ENCODE data around the gene RNF215.
"Not testable (repeated sequence)": the region's sequence is repeated elsewhere in the genome, so short reads cannot be mapped to it uniquely, and the experiment has no call there.

The RNF215 gene

DNA sequence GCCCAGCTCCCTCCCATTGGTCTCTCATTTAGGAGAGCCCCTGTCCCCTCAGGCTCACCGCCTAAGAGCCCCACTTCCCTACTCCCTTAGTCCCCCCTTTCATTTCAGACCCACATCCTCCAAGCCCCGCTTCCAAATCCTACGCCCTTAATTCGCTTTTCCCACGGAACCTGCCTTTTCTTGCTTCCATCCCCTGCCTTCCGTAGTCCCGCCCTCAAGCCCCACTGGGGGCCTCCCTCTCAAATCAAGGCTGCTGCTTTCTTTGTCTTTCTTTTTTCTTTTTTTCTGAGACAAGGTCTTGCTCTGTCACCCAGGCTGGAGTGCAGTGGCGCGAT is 30.0 kb downstream of the RNF215 start:
- DNase-seq = no peak

DNA sequence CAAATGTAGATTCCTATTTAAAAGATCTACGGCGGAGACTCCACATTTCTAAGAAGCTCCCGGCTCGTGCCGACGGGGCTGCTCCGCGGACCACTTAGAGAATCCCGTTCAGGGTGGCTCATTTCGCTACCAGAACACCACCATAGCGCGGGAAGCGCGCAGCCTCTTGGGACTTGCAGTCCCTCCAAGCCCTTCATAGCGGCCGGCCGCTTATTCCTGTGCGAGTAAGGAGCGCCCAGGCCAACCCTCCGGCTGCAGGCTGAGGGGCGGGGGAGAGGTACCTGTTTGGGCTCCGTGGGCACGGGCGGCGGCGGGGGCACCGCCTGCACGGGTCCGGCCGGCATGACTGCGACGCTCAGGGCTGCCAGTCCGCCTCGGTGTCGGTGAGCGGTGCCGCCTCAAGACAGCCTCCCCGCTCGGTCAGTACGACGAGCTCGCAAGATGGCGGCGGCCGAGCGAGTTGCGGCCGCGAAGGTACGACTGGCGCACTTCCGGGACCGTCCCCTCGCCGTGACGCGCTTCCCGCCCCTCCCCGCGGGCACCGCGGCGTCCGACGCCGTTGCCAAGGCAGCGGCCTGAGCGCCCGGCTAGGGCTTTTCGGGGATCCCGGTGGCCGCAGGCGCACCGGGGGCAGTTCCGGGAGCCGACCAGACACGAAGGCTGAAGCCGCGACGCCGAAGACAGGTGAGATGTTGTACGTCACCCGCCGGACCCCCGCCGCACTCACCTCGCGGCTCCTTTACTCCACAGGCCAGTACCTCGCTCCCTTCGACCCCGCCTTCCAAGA is 30.6 kb downstream of the RNF215 start, which contains the start of the genes CCDC157 and SF3A1:
Gene CCDC157, plus strand, starts transcription at position 559 of the 787 bp plus-strand sequence. CDS start 8,994 bp downstream, outside the sequence.
Gene SF3A1, minus strand, starts transcription at position 446 of the 787 bp plus-strand sequence. Its CDS starts 102 bp downstream, at position 344.
- DNase-seq = peak; percentile 89 to 91

DNA sequence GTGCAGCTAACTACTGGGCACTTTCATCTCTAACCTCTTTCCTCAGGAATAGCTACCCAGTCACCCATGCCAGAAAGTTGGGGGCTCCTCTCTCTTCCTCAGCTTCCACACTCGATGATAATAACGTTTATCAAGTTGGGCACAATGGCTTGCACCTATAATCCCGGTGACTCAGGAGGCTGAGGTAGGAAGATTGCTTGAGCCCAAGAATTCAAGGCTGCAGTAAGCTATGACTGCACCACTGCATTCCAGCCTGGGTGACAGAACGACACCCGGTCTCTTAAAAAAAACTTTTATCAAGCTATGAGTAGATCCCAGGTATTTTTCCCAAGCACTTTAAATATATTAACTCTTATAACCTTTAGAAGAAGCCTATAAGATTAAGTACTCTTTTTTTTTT is 32.6 kb downstream of the RNF215 start:
- no peak for DNase-seq

DNA sequence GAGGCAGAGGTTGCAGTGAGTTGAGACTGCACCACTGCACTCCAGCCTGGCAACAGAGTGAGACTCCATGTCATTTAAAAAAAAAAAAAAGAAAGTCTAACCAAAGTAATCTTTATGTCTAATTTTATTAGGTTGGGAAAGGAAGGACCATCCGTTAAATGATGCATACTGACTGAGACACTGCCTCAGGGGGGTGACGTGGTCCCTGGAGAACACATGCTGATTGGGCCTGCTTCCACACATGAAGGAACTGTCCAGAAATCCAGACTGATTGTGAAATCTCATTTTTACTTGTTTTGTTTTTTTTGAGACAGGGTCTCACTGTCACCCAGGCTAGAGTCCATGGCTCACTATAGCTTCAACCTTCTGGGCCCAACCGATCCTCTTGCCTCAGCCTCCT is 36.0 kb downstream of the RNF215 start:
- DNase-seq = no peak

DNA sequence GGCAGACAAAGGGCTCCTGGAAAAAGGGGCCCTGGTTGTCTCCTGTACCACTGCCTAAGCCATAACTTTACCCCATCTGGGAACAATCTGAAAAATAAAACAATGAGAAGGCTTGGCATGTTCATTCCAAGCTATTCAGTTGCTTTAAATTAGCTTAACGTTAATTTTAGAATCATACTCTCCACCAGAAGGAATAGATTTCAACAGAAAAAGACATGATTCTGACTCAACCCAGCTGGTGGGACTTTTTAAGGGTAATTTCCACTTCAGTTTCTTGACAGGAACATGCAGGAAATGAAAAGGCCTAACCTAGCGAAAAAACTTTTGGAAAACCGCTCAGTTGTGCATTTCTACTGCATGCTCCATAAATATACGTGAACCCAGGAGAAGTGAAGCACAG is 38.4 kb downstream of the RNF215 start:
- DNase-seq = no peak

DNA sequence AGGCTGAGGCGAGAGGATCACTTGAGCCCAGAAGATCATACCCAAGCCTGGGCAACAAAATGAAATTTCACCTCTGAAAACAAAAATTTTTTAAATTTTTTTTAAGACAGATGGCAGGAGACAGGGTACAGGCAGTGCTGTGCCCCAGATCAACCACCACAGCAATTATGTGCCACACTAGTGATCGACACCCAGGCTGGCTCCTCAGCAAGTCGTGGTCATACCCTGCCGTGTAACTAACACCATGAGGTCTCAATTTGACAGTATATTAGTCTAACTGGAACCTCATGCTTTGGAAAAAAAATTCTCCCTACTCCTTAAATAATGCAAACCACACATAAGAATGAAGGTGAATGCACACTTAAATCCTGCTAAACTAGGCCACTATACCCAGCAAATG is 38.8 kb downstream of the RNF215 start:
- no peak for DNase-seq

DNA sequence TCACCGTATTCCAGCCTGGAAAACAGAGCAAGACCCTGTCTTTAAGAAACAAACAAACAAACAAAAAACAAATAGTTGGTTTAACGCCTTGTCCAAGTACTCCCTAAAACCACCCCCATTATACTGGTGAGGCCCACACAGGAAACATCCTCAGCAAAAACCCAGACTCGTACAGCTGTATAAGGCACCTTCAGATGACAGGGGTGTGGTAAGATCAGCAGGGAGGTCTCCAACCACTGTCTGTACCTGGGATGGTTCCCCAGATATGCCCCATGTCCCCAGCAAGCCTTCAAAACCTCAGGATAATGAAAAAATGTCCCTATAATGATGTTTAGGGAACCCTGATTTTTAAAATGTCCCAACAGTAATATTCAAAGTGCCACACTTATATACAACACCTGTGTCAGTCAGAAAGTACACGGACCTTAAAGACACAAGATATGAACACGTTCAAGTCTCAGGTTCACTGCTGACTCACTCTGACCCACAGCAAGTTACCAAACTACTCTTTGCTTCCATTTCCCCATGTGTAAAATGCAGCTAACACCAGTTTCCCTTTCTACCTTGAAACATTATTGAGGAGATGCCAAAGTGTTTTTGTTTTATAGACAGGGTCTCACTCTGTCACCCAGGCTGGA is 39.8 kb downstream of the RNF215 start:
- no peak for DNase-seq

DNA sequence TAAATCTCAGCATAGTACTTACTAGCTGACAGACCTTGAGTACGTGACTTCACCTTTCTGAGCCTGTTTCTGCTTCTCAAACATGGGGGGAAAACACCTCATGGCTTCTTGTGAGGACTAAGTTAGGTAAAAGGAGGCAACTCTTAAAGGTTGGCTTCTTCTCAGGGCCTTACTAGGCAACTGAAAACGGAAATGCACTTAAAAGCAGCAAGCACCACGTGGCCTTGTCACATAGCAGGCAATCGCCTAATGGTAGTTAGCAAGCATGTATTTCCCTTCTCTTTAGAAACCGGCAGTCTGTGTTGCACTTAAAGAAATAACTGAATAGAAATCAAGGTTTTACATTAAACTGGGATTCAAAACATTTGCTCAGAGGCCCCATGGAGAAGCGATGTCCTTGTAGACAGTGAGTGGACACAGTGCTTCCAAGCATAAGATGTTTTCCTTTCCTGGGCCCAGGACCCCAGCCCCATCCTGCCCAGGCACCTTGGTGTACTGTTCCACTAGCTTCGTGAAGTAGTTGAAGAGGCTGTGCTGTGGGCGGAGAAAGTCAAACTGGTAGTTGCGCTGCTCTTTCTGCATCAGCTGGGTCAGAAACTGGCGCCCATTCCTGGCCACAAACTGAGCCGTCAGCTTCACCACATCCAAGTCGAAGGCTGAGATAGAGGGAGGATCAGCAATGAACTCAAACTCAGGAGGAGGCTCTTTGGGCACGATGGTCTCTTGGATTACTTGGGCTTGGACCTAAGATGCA is 42.6 kb downstream of the RNF215 start:
- peak; percentile 62 to 66 for DNase-seq

DNA sequence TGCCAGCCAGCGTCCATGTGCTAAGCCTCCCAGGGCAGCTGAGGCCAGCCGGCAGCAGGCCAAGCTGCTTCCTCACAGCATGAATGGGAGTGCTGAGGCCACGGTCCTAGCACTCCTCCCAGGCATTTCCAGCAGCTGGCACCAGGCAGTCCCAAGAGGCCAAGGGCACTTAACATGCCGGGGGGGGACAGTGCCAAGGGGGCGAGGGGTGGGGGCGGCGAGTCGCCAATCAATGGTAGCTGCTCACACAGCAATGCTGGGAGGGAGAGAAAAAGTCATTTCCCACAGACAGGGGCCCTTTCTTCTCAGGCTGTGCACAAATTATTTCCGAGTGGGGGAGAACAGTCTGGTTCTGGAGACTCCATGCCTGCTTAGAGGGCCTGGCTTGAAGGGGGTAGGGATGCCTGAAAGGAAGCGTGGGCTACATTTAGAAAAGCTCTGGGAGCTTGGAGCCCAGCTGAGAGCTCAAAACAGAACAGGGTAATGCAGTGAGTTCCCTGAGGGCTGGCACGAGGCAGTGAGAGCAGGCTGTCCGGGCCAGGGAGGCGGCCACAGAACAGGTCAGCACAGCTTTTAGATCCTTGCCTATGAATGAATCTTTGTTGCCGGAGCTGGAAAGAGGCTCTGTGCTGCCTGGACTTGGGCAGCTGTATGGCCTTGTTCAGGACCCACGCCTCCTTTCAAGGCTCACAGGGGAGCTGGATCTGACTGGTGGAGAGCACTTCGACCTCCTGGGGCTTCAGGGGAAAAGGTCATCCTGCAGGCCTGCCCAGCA is 46.1 kb downstream of the RNF215 start:
- DNase-seq = no peak

DNA sequence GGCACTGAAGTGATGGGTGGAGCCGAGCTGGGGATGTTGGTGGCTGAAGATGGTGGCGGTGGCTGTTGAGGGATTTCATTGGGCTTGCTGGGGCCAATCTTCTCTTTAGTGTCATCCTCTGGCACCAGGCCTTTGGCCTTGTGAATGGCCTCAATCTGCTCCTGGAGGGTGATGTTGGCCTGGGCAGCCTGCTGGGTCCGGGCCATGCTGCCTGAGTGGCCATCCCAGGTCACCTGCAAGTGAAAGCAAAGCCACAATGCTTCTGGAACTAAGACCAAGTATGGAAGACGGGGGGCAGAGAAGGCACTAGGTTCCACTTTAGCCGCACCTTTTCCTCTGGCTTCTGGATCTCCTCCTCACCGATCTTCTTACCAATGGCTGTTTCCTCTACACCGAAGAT is 48.4 kb downstream of the RNF215 start:
- no peak for DNase-seq

DNA sequence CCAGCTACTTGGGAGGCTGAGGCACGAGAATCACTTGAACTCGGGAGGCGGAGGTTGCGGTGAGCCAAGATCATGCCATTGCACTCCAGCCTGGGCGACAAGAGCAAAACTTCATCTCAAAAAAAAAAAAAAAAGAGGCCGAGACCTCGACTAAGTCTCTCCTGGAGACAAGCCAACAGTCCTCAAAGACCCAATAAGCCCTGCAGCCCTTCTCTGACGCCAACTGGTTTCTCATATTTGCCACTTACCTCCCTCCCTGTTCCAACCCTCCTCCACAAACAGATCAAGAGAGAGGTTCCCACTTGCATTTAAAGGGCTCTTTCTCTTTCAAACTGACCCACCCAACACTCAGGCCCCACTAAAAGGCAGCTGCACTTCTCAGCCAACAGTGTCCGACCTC is 48.9 kb downstream of the RNF215 start:
- not testable (repeated sequence) for DNase-seq

DNA sequence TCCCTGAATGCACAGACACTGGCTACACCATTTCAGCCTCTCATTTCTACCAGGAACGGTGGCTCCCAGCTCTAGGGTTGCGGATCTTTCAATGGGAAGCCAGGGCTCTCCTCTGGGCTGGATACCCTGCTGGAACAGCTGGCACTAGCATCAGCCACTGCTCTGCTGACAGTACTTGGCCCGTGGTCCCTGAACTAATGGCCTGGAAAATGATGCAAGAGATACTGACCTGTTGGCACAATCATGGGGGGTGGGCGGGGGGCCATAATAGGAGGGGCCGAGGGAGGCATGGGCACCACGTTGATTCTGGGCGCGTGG is 49.8 kb downstream of the RNF215 start:
- DNase-seq = no peak

DNA sequence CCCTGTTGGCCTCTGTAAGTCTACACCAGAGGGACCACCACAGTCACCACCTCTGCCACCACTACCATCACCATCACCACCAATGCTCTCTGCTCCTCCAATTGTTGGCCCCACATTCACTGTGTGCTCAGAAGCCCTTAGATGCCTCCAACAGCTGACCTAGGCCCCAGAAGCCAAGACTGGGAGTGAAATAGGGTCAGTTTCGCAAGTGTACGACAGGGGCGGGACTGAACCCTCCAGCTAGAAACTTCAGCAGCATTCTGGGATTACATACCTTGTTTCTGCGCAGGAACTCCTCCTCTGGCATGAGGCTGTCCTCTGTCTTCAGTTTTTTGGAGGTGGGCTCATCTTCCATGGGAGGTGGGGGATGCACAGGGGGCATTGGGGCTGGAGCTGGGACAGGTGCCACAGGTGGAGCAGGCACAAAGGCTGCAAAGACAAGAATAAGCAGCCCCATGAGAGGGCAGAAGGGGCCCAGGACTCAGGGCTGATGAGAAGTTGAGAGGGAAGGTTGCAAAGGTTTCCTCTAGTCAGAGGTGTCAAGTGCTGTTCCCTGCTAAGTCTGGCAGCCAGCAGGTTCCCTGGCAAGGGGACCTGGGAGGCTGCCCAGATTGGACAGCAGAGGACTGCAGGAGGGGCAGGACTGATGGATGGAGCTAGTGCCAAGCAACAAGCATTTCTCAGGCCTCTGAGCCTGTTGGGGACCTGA is 50.3 kb downstream of the RNF215 start:
- no peak for DNase-seq

DNA sequence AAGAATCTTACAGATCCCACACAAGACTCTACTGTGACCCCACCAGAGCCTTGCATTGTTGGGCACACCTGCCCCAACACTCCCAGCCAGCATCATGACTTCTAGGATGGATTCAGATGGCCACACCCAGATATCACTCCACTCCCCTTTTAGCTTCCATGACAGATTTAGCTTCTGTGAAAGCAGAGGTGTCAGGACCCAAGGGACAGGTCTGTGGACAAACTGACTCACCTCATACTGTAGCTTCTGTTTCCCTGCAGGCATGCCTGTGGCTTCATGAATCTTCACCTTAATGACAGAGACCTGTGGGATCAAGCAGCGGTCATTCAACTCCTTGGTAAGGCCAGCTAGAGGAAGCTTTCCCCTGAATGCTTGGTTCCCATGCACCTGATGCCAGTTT is 52.0 kb downstream of the RNF215 start:
- DNase-seq = no peak

DNA sequence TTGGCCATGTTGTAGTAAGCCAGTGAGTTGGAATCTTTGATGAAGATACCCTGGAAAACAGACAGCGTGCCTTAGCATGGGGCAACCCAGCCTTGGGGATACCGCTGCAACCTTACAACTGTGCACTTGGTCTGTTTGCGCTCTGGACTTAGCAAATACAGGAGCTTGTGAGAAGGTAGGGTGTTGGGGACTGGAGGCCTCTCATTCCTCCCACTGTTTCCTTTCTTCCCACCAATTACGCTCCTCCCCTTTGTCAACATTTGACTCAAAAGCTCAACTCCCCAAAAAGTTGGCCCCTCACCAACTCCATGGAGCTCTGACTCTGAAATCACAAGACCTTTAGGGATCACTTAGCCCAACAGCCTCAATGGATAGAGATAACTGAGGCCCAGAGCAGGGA is 52.6 kb downstream of the RNF215 start:
- DNase-seq = no peak

DNA sequence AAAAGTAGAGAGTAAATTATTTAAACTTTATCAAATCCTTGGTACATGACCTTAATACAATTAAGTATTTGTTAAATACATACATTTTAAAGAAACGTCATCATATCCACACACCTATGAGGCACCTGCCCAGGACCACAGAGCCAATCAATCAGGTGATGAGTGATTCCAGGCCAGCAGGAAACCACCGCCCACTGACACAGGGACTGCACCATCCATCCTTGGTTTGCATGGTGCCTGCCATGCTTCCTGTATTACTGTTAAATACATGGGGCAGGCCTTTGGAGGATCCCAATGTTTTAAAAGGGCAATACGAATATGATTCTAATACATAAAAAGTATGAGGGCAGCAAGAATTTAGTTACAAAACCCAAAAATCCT is 53.5 kb downstream of the RNF215 start:
- DNase-seq = peak; percentile 37 to 41

DNA sequence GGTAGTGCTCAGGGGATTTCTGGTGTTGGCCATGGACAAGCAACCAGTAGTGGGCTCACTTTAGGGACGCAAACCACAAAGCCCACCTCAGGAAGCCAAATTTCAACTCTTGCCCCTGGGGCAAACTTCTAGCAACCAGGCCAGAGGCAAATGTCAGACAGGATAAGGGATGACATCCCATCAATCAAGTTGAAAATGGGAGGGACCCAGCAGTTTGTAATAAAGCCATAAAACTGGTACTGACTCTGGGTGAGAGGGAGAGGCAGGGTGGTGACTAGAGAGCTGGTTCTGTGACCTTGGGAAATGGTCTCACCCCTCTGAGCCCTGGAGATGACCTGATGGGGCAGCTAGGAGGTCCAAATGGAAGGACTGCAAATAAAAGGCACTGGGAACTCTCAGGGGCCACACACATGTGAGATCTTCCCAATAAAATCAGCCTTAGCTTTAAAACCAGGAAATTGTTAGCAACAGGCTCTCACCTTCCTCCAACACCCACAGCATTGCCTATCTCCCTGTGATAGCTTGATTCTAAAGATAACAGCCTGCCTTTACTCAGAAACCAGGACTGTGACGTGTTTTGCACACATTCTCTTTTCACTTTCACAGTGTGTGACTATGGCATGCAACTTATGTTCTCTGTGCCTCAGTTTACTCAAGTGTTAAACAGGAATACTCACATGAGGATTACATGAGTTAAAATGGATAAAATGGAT is 54.1 kb downstream of the RNF215 start:
- no peak for DNase-seq

DNA sequence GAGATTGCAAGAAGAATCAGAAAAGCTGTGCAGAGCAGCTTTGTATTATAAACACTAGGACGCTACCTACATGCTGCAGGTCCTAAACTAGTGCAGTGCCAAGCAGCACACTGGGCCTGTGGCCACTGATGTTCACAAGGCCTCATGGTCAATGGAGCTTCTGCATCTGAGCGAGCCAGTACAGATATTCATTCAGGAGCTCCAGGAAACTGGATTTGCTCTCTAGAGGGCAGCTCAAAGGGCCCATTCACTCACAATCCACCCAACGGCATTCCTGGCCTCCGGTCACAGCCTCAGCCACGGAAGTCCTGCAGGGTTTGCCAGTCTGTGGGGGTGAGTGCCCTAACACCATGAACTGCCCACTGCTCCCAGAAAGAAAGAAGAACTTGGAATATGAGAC is 54.7 kb downstream of the RNF215 start:
- DNase-seq = no peak
